GM10248 (cell line): ENCODE measurements around the gene SPOCK3.

Source experiments
- CTCF ChIA-PET: fragments of 300-600 bp; sonication (Branson Sonifier 250); formaldehyde crosslinking; extraction: SDS; loops from one replicate; lab custom pipeline; 2021; ENCODE audit warnings: antibody characterized with exemption; lab: Yijun Ruan, JAX
- POLR2A ChIA-PET: fragments of 350-650 bp; sonication (Branson Sonifier 250); formaldehyde crosslinking; extraction: SDS; loops from one replicate; lab custom pipeline; 2020; ENCODE audit warnings: antibody characterized with exemption; lab: Yijun Ruan, JAX
- DNase-seq: peaks from one replicate; pipeline ENCODE4 v3.0.0; 2012; ENCODE audit errors: extremely low spot score
- TF ChIP-seq, protein P1 (sequence below): IDR thresholded peaks from 2 replicates; pipeline ENCODE4 v1.5.1; 2012; ENCODE audit warnings: mild to moderate bottlenecking, low read depth; ENCODE audit errors: extremely low read depth, missing control alignments, control extremely low read depth

Gene SPOCK3

DNA sequence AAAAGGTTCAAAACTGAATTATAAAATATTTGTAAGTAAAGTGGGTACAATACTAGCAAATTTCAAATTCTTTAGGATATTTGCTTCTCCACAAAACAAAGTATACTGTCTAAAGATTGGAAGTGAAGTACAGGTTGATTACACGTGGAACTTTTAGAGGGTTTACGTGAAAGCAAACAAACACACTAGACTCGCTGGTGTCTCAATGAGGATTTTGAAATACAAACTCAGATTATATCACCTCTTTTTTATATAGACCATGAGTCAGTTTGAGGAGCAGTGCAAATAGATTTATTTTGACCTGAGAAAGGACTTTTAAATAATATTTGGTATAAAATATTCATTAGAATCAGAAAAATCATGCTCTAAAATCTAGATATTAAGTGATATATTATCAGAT lies 185.0 kb downstream of the SPOCK3 start:
- ChIA-PET CTCF (no interaction called here), POLR2A (no interaction called here)
- TF ChIP-seq, protein P1, sequence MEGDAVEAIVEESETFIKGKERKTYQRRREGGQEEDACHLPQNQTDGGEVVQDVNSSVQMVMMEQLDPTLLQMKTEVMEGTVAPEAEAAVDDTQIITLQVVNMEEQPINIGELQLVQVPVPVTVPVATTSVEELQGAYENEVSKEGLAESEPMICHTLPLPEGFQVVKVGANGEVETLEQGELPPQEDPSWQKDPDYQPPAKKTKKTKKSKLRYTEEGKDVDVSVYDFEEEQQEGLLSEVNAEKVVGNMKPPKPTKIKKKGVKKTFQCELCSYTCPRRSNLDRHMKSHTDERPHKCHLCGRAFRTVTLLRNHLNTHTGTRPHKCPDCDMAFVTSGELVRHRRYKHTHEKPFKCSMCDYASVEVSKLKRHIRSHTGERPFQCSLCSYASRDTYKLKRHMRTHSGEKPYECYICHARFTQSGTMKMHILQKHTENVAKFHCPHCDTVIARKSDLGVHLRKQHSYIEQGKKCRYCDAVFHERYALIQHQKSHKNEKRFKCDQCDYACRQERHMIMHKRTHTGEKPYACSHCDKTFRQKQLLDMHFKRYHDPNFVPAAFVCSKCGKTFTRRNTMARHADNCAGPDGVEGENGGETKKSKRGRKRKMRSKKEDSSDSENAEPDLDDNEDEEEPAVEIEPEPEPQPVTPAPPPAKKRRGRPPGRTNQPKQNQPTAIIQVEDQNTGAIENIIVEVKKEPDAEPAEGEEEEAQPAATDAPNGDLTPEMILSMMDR: no peak
- no peak for DNase-seq

DNA sequence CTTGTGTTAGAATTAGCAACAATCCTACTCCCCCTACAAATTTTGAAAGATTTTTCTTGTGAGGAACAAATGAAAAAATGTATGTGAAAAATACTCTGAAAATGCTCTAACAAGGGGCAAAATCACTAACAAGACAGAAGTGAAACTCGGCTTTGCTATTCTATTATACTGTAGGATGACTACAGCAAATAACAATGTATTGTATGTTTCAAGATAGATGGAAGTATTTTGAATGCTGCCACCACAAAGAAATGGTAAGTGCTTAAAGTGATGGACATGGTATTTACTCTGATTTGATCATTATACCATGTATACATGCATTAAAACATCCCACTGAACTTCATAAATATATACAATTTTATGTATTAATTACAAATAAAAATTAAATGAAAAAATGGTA lies 192.8 kb downstream of the SPOCK3 start:
- POLR2A ChIA-PET: no interaction called here
- CTCF ChIA-PET: no interaction called here
- TF ChIP-seq, protein P1: no peak
- no peak for DNase-seq

DNA sequence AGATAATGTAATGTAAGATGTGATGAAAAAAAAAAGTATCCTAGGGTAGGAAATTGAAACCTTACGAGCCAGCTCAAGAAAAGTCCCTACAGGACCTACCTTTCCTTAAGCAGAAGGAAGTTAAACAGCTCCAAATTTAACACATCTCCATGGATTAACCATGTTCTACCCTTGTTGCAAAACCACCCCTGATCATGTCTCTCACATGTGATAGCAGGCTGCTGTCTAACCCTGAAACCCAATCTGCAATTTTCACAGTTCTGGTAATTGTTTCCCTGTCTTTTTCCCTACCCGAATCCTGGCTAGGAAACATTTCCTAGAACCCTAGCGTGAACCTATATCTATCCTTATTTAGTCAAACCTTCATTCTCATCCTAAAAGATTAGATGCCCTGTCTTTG lies 198.9 kb downstream of the SPOCK3 start:
- TF ChIP-seq, protein P1: no peak
- DNase-seq: no peak
- POLR2A ChIA-PET: no interaction called here
- CTCF ChIA-PET: no interaction called here

DNA sequence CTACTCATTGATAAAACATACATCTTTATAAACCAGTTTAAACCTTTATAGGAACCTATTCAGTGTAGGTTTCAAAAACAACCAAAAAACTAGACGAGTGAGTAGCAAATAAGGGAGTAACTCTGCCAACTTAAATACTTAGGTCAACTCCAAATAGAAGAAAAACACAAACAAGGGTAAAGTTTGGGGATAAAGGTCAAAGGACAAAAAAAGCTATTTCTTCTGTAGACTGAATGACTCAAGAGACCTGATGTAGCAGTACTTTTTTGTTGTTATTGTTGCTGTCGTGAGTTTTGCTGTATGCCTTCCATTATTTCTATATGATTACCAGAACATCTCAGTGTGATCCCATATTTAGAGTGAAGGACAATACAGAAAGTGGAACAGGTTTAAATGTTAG lies 199.3 kb downstream of the SPOCK3 start:
- ChIA-PET CTCF (interaction anchor here (1.7 kb wide), 1 partner anchor 12 kb away, joined by 6 read pairs; no protein-coding TSS in a partner anchor), POLR2A (no interaction called here)
- TF ChIP-seq, protein P1: no peak
- DNase-seq: no peak

DNA sequence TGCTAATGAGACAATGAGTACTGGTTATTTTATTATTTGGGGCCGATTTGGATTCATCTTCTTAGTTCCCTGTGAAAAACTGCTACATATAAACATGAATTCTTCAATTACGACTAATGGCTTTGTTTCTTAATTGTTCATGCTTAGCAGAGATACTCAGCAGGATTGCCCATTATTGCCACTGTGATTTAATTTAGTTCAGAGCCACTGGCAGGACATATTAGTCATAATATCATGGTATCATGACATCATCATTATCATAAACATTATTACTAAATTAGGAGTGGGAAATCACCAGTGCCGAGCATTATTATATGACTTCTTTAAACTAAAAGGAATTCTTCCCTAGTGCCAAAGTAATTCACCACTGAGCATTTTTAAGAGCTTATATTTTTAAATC lies 201.4 kb downstream of the SPOCK3 start:
- TF ChIP-seq, protein P1: no peak
- ChIA-PET POLR2A (no interaction called here), CTCF (interaction anchor here (0.8 to 1.5 kb wide), 4 partner anchors 10 to 32 kb away, joined by 3 to 4 read pairs (median 3); no protein-coding TSS in a partner anchor)

DNA sequence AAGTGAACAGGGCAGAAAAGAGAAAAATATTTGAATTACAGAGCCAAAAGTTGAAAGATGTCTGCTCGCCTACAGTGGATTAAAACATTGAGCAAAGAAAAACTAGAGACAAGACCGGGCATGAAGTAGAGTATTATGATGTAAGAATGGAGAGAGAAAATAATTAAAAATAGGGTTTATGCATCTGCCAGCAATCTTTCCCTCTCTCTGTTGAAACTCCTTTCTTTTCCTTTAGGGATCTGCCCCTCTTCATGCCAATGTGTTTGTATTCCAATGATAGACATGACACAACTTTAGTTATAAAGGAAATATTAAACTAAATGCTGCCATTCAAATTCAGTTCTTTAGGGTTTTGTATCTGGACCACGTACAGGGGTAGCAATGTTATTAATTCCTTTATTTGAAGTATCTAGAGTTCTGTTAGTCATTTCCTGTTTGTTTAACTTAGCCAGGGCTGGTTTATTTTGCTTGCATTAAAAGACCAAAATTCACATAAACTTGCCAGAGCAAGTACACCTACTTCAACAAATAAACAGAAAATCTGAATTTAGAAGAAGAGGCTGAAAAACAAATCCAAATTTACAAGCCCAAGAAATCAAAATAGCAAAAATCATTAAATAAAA lies 202.6 kb downstream of the SPOCK3 start:
- POLR2A ChIA-PET: no interaction called here
- CTCF ChIA-PET: interaction anchor here (1.2 to 1.5 kb wide), 3 partner anchors 9 to 11 kb away, joined by 3 to 4 read pairs (median 3); no protein-coding TSS in a partner anchor
- DNase-seq: no peak
- TF ChIP-seq, protein P1: no peak

More for the DNA sequence above, 201.4 kb downstream of the SPOCK3 start:
- DNase-seq: no peak
